Hematopoietic multipotent progenitor cell treated with erythropoietin and hydrocortisone succinate and interleukin-3 and kit ligand, for 4 days (in vitro differentiated cells): ENCODE results near the gene MSRB1.

Experiments used
- DNase-seq: peaks from one replicate; pipeline ENCODE4 v3.0.0-alpha.2; 2015

MSRB1 gene

DNA sequence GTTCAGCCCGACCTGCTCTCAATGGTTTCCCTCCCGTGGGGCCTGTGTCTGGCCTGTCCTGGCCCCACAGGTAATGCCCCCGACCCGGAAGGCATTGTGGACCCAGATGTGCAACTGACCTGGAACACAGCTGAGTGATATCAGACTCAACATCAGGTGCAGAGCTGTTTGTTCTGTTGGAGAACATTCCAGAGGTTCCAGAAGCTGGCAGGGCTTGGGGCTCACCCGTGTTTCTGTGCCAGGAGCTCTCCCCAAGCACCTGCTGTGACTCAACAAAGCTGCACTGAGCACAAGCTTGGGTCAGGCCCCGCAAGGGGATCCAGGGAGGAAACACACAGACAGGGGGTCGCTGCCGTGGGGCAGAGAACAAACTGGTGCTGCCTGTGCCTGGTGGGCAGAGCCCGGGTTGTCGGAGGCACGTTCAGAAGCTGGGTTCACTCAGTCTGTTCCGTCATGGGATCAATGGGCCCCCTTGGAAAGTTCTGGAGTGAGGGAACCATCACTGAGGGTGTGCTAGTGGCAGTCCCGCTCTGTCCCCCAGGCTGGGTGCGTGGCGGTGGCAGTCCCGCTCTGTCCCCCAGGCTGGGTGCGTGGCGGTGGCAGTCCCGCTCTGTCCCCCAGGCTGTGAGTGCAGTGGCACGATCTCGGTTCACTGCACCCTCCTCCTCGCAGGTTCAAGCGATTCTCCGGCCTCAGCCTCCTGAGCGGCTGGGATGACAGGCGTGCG, 46.9 kb downstream of the MSRB1 start:
- DNase-seq = no peak

DNA sequence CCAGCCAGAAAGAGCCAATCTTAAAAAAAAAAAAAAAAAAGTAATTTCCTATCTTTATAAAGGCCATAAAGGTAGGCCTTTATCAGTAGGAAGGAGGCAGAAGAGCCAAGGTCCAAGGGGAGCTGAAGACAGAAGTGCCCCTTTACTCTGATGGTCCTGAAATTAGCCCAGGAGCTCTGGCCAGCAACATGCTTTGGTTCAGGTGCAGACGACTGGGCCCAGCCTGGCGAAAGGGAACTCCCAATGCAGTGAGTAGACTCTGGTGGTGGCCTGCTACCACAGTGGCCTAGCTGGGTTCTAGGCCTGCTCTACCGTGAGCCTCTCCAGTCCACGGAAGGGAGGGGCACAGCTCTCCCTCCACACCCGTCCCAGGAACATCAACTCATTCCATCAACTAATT, 47.9 kb downstream of the MSRB1 start:
- DNase-seq = no peak

DNA sequence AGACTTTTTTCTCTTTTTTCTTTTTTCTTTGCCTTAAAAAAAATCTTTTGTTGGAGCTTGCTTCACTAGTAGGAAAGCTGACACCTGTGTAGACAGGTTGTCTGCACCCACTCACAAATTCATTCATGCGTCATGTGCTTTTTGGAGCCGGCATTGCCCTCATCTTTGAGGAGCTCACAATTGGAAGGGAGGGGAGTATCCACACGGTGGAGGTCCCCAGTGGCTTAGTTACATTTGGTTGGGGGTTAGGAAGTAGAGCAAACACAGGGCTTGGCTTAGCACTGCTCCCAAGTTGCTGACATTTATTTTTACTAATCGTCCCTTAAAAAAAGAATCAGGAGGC, 52.3 kb downstream of the MSRB1 start:
- no peak for DNase-seq

DNA sequence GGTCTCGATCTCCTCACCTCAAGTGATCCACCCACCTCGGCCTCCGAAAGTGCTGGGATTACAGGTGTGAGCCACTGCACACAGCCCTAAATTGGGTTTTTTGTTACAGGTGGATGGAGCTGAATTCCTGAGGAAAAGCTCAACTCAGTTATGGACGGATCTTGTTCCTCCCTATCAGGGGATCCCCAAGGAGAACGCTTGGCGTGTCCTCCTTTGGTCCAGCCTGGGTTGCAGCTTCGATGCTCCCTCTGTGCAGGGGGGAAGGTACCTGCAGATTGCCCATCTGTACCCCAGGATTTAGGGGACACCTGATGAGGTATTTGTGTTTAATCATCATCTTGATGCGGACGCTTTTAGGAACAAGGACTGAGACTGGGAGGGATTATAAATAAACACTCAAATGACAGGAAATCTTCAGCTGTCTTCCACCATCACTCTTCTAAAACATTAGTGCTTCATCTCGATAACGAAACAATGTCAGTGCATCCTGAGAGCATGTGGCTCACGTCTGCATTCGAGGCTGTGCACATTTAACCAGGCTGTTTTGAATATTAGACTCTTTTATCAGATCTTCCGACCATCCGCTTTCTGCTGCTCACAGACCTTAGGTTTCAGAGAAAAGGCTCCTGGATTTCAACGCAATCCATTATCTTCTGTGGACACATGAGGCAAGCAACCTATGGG, 52.8 kb downstream of the MSRB1 start:
- no peak for DNase-seq
